Endodermal cell (in vitro differentiated cells): Measurements from ENCODE around the gene GPR160. TPM values are rescaled to one million over a fixed set of nuclear protein-coding genes. Genes with fewer than 3 reads are reported as not detected.

ENCODE experiments used
- DNase-seq: peaks from one replicate; pipeline ENCODE4 v3.0.0-alpha.2; 2017
- H3K27ac ChIP-seq: 2 replicates; pipeline ENCODE4 v1.5.1; 2013; ENCODE audit warnings: mild to moderate bottlenecking, low read depth, low read length, moderate library complexity
- H3K27me3 ChIP-seq: 2 replicates; pipeline ENCODE4 v1.6.1; 2013; ENCODE audit warnings: mild to moderate bottlenecking, low read length, moderate library complexity; ENCODE audit not compliant: insufficient read depth, control insufficient read depth, poor library complexity, severe bottlenecking
- H3K36me3 ChIP-seq: 2 replicates; pipeline ENCODE4 v1.7.0; 2013; ENCODE audit warnings: mild to moderate bottlenecking, low read length, moderate library complexity; ENCODE audit not compliant: control insufficient read depth, insufficient read depth
- H3K4me1 ChIP-seq: one replicate; pipeline ENCODE4 v1.7.0; 2013; ENCODE audit warnings: low read length; ENCODE audit not compliant: control insufficient read depth, insufficient read depth
- H3K4me3 ChIP-seq: 2 replicates; pipeline ENCODE4 v1.5.1; 2013; ENCODE audit warnings: mild to moderate bottlenecking, low read length, moderate library complexity
- H3K9ac ChIP-seq: 2 replicates; pipeline ENCODE4 v1.6.1; 2013; ENCODE audit warnings: mild to moderate bottlenecking, low read length, moderate library complexity; ENCODE audit not compliant: poor library complexity, severe bottlenecking; ENCODE audit errors: extremely low read depth
- H3K9me3 ChIP-seq: 2 replicates; pipeline ENCODE4 v1.6.1; 2013; ENCODE audit warnings: mild to moderate bottlenecking, low read length, moderate library complexity; ENCODE audit not compliant: control insufficient read depth
- H3K27ac Mint-ChIP-seq: 2 replicates; pipeline ENCODE4 v1.8.0; 2020; ENCODE audit warnings: mixed read lengths
- H3K27me3 Mint-ChIP-seq: 2 replicates; pipeline ENCODE4 v1.8.0; 2021; ENCODE audit warnings: mild to moderate bottlenecking, mixed read lengths; ENCODE audit not compliant: insufficient read depth
- H3K36me3 Mint-ChIP-seq: 2 replicates; pipeline ENCODE4 v1.8.0; 2020; ENCODE audit warnings: low read depth, mixed read lengths
- H3K4me1 Mint-ChIP-seq: 2 replicates; pipeline ENCODE4 v1.8.0; 2020; ENCODE audit warnings: mixed read lengths
- H3K4me3 Mint-ChIP-seq: 2 replicates; pipeline ENCODE4 v1.8.0; 2020; ENCODE audit warnings: mild to moderate bottlenecking, moderate library complexity, mixed read lengths
- H3K9me3 Mint-ChIP-seq: 2 replicates; pipeline ENCODE4 v1.8.0; 2020; ENCODE audit warnings: mild to moderate bottlenecking, mixed read lengths
- WGBS, 2 experiments: methylation state at CpG; one replicate each; pipeline versions ENCODE4 v1.1.5 to v1.1.7; 2013; ENCODE audit warnings: missing lambda C conversion rate in 2 of 2, mixed read lengths in 1 of 2; ENCODE audit not compliant: insufficient coverage in 1 of 2, insufficient read length in 1 of 2; 5-methylcytosine and 5-hydroxymethylcytosine counted together
- total RNA-seq, 2 donors: library from RNA; stranded (reverse); fragmentation: NEBNext Ultra II Directional in 1 of 2; extraction: Animal tissue kit (Norgen Biotek cat#: 25700) in 1 of 2; gene quantifications; 2 replicates in 1 of 2; 3 replicates in 1 of 2; pipeline ENCODE4 v1.2.1, GENCODE V29; 2021
- TF ChIP-seq, protein P1 (sequence below): fragments of 200-600 bp; sonication (generic); conservative IDR thresholded peaks from 2 replicates; pipeline ENCODE4 v1.5.0; 2021; ENCODE audit warnings: antibody characterized with exemption, mild to moderate bottlenecking

Gene GPR160
- total RNA-seq, 2 donors from 2014 or later, result 6.9 to 8.6 TPM

- H3K9ac ChIP-seq, result no peak overlapping the region
- WGBS, 2 experiments, result 94 to 98% methylated on average over 2 of the region's 2 CpGs
Measured at GRCh38 chr3:170000051-170000450, 37.7 kb upstream of the GPR160 start.

DNA sequence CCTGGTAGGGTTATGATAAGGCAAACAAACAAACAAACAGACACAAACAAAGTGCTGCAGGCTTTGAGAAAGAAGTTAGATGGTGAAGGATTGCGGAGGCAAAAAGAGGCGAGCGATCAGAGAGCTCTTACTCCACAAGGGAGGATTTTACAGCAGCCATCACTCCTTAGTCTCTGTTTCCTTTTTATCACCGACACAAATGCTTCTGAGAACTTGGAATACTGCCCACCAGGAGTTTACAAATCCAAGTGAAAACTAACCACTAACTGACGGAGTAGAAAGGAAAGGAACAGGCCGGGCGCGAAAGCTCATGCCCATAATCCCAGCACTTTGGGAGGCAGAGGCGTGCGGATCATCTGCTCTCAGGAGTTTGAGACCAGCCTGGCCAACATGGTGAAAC, 35.6 kb upstream of the GPR160 start:
- Mint-ChIP-seq H3K4me1 (peaks cover 11% of the 10 kb centered on the region), H3K27me3 (no peaks in the 10 kb centered on the region), H3K4me3 (no peak overlapping the region), H3K36me3 (peaks cover 6% of the 10 kb centered on the region), H3K27ac (no peak overlapping the region), H3K9me3 (no peaks in the 10 kb centered on the region)
- DNase-seq, result no peak
- Histone ChIP-seq H3K4me1 (peaks cover 5% of the 10 kb centered on the region), H3K27ac (no peak overlapping the region), H3K9me3 (no peaks in the 10 kb centered on the region), H3K27me3 (no peaks in the 10 kb centered on the region), H3K9ac (no peak overlapping the region), H3K36me3 (no peaks in the 10 kb centered on the region), H3K4me3 (no peak overlapping the region)
- WGBS, 2 experiments, result 95 to 97% methylated on average over 7 to 10 of the region's 10 CpGs
- TF ChIP-seq, protein P1, sequence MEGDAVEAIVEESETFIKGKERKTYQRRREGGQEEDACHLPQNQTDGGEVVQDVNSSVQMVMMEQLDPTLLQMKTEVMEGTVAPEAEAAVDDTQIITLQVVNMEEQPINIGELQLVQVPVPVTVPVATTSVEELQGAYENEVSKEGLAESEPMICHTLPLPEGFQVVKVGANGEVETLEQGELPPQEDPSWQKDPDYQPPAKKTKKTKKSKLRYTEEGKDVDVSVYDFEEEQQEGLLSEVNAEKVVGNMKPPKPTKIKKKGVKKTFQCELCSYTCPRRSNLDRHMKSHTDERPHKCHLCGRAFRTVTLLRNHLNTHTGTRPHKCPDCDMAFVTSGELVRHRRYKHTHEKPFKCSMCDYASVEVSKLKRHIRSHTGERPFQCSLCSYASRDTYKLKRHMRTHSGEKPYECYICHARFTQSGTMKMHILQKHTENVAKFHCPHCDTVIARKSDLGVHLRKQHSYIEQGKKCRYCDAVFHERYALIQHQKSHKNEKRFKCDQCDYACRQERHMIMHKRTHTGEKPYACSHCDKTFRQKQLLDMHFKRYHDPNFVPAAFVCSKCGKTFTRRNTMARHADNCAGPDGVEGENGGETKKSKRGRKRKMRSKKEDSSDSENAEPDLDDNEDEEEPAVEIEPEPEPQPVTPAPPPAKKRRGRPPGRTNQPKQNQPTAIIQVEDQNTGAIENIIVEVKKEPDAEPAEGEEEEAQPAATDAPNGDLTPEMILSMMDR, result no peak

More at GRCh38 chr3:170000051-170000450, 37.7 kb upstream of the GPR160 start:
- H3K27ac Mint-ChIP-seq, result no peak overlapping the region
- H3K4me1 Mint-ChIP-seq, result peaks cover 11% of the 10 kb centered on the region
- Histone ChIP-seq H3K4me3 (no peak overlapping the region), H3K27ac (no peak overlapping the region), H3K9me3 (no peaks in the 10 kb centered on the region), H3K27me3 (no peaks in the 10 kb centered on the region), H3K36me3 (peaks cover 12% of the 10 kb centered on the region), H3K4me1 (peaks cover 5% of the 10 kb centered on the region)
- TF ChIP-seq, protein P1, result no peak
- no peaks in the 10 kb centered on the region for H3K9me3 Mint-ChIP-seq
- no peak overlapping the region for H3K4me3 Mint-ChIP-seq
- DNase-seq, result no peak
- peaks cover 6% of the 10 kb centered on the region for H3K36me3 Mint-ChIP-seq
- H3K27me3 Mint-ChIP-seq, result no peaks in the 10 kb centered on the region

GRCh38 chr3:170002879-170003278, 34.9 kb upstream of the GPR160 start:
- no peaks in the 10 kb centered on the region for H3K9me3 Mint-ChIP-seq
- no peak overlapping the region for H3K9ac ChIP-seq
- no peaks in the 10 kb centered on the region for H3K27me3 Mint-ChIP-seq
- no peak overlapping the region for H3K27ac ChIP-seq
- DNase-seq, result no peak
- H3K27ac Mint-ChIP-seq, result no peak overlapping the region
- no peaks in the 10 kb centered on the region for H3K36me3 ChIP-seq
- H3K4me1 Mint-ChIP-seq, result peaks cover 11% of the 10 kb centered on the region
- H3K4me1 ChIP-seq, result peaks cover 5% of the 10 kb centered on the region
- H3K4me3 Mint-ChIP-seq, result no peak overlapping the region
- 100% methylated on average over 1 of the region's 1 CpG; no CpG with 5 or more reads in 1 of the 2 experiments for WGBS, 2 experiments
- H3K9me3 ChIP-seq, result no peaks in the 10 kb centered on the region
- TF ChIP-seq, protein P1, result no peak
- H3K27me3 ChIP-seq, result no peaks in the 10 kb centered on the region
- H3K36me3 Mint-ChIP-seq, result peaks cover 6% of the 10 kb centered on the region
- no peak overlapping the region for H3K4me3 ChIP-seq
